ENCODE results near the gene LPAR1. TPM values are rescaled to one million over a fixed set of nuclear protein-coding genes. Genes with fewer than 3 reads are reported as not detected.
"Not testable (repeated sequence)": the region's sequence is repeated elsewhere in the genome, so short reads cannot be mapped to it uniquely, and the experiment has no call there.

LPAR1 gene
- total RNA-seq, 1 experiment from 2014 or later = 11.0 TPM

DNA sequence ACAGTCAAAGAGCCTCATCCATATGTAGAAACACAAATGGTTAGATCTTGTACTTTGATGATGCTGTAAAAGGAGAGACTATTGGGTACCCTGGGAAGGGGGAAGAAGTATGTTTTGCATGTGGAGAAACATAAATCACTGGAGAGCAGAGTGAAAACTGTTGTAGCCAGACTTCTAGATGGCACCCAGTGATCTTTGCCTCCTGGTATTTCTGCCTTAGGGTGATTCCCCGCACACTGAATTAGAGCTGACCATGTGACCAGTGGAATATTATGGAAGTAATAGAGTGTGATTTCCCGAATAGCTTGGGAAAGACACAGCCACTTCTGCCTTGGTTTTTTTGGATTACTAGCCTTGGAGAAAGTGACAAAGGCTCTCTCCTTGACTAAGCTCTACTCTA, 174.3 kb downstream of the LPAR1 start:
- Histone ChIP-seq H3K36me3 (ENCODE audit: control insufficient read depth, insufficient read depth, low read length) (no peaks in the 10 kb centered on the region), H3K4me3 (ENCODE audit: low read depth in 2 of 2, low read length in 2 of 2) (no peak overlapping the region), H3K9me3 (ENCODE audit: control insufficient read depth, insufficient read depth, low read depth, low read length) (no peaks in the 10 kb centered on the region), H3K27ac (ENCODE audit: low read length) (no peak overlapping the region), H3K27me3 (ENCODE audit: control insufficient read depth, insufficient read depth, low read length) (no peaks in the 10 kb centered on the region), H3K4me1 (ENCODE audit: control insufficient read depth, insufficient read depth, low read length) (no peaks in the 10 kb centered on the region)
- ChIA-PET CTCF (no interaction called here), POLR2A (no interaction called here)
- TF ChIP-seq POLR2AphosphoS5 (IDR thresholded peaks at IDR 0.05; ENCODE audit: low read depth, low read length) (no peak), SIN3A (IDR thresholded peaks at IDR 0.05; ENCODE audit: borderline replicate concordance, insufficient read depth, low read depth, low read length) (no peak), TCF7L2 (IDR thresholded peaks at IDR 0.05; ENCODE audit: low read depth, low read length) (no peak)
- TF ChIP-seq, protein P1, sequence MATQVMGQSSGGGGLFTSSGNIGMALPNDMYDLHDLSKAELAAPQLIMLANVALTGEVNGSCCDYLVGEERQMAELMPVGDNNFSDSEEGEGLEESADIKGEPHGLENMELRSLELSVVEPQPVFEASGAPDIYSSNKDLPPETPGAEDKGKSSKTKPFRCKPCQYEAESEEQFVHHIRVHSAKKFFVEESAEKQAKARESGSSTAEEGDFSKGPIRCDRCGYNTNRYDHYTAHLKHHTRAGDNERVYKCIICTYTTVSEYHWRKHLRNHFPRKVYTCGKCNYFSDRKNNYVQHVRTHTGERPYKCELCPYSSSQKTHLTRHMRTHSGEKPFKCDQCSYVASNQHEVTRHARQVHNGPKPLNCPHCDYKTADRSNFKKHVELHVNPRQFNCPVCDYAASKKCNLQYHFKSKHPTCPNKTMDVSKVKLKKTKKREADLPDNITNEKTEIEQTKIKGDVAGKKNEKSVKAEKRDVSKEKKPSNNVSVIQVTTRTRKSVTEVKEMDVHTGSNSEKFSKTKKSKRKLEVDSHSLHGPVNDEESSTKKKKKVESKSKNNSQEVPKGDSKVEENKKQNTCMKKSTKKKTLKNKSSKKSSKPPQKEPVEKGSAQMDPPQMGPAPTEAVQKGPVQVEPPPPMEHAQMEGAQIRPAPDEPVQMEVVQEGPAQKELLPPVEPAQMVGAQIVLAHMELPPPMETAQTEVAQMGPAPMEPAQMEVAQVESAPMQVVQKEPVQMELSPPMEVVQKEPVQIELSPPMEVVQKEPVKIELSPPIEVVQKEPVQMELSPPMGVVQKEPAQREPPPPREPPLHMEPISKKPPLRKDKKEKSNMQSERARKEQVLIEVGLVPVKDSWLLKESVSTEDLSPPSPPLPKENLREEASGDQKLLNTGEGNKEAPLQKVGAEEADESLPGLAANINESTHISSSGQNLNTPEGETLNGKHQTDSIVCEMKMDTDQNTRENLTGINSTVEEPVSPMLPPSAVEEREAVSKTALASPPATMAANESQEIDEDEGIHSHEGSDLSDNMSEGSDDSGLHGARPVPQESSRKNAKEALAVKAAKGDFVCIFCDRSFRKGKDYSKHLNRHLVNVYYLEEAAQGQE (IDR thresholded peaks at IDR 0.05; ENCODE audit: insufficient read depth in 1 of 2, low read depth in 2 of 2, low read length in 1 of 2) = no peak
- TF ChIP-seq, protein P2, sequence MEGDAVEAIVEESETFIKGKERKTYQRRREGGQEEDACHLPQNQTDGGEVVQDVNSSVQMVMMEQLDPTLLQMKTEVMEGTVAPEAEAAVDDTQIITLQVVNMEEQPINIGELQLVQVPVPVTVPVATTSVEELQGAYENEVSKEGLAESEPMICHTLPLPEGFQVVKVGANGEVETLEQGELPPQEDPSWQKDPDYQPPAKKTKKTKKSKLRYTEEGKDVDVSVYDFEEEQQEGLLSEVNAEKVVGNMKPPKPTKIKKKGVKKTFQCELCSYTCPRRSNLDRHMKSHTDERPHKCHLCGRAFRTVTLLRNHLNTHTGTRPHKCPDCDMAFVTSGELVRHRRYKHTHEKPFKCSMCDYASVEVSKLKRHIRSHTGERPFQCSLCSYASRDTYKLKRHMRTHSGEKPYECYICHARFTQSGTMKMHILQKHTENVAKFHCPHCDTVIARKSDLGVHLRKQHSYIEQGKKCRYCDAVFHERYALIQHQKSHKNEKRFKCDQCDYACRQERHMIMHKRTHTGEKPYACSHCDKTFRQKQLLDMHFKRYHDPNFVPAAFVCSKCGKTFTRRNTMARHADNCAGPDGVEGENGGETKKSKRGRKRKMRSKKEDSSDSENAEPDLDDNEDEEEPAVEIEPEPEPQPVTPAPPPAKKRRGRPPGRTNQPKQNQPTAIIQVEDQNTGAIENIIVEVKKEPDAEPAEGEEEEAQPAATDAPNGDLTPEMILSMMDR (IDR thresholded peaks at IDR 0.05) = no peak
- in situ Hi-C loops (cut with HindIII; ENCODE audit: low pct_unique_long_range_greater_than_20kb, low sequenced_read_pairs) (no loop called here), intact Hi-C loops (cut with micrococcal nuclease; ENCODE audit: unreplicated experiment) (no loop called here)
- no peak for ATAC-seq
- DNase-seq (ENCODE audit: low read depth, low spot score) = no peak
- no TSS peak for BruUV-seq (replicated peaks)

DNA sequence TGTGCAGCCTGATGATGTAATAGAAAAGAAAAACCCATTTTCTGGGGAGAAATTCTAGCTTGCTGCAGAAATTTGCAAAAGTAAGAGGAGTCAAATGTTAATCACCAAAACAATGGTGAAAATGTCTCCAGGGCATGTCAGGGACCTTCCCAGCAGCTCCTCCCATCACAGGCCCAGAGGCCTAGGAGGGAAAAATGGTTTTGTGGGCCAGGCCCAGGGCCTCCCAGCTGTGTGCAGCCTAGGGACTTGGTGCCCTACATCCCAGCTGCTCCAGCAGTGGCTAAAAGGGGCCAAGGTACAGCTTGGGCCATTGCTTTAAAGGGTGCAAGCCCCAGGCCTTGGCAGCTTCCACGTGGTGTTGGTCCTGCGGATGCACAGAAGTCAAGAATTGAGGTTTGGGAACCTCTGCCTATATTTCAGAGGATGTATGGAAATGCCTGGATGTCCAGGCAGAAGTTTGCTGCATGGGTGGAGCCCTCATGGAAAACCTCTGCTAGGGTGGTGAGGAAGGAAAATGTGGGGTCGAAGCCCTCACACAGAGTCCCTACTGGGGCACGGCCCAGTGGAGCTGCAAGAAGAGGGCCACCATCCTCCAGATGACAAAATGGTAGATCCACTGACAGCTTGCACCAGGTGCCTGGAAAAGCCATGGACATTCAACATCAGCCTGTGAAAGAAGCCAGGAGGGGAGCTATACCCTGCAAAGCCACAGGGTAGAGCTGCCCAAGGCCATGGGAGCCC, 176.7 kb downstream of the LPAR1 start:
- H3K27ac ChIP-seq (ENCODE audit: low read length); H3K4me3 ChIP-seq (ENCODE audit: low read depth in 2 of 2, low read length in 2 of 2); H3K4me1 ChIP-seq (ENCODE audit: control insufficient read depth, insufficient read depth, low read length); CTCF ChIA-PET; POLR2A ChIA-PET; intact Hi-C loops (cut with micrococcal nuclease; ENCODE audit: unreplicated experiment); H3K9me3 ChIP-seq (ENCODE audit: control insufficient read depth, insufficient read depth, low read depth, low read length); ATAC-seq; DNase-seq (ENCODE audit: low read depth, low spot score); BruUV-seq (replicated peaks); in situ Hi-C loops (cut with HindIII; ENCODE audit: low pct_unique_long_range_greater_than_20kb, low sequenced_read_pairs); H3K27me3 ChIP-seq (ENCODE audit: control insufficient read depth, insufficient read depth, low read length); H3K36me3 ChIP-seq (ENCODE audit: control insufficient read depth, insufficient read depth, low read length): not testable (repeated sequence)

DNA sequence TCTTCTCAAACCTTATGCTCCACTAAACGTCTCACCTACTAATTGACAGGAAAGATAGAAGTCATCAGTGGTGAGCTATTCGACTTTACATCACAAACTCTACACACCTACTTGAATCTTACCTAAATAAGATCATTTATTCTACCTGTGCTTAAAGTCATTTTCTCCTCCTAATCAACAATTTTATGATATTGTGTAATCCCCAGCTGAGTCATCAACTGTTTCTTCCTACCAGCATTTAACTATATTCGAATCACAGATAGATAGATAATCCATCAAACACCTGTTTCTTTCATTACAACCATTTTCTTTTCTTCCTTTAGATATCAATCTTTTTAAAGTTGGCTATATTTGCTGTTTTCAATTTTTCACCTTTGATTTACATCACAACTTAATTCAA, 181.5 kb downstream of the LPAR1 start:
- ChIA-PET POLR2A (no interaction called here), CTCF (no interaction called here)
- ATAC-seq (no peak), DNase-seq (ENCODE audit: low read depth, low spot score) (no peak)
- peaks cover 3% of the 10 kb centered on the region; the same call in 1 of the 2 replicates for H3K9me3 ChIP-seq (ENCODE audit: control insufficient read depth, insufficient read depth, low read depth, low read length)
- TF ChIP-seq SIN3A (IDR thresholded peaks at IDR 0.05; ENCODE audit: borderline replicate concordance, insufficient read depth, low read depth, low read length) (no peak), POLR2AphosphoS5 (IDR thresholded peaks at IDR 0.05; ENCODE audit: low read depth, low read length) (no peak), TCF7L2 (IDR thresholded peaks at IDR 0.05; ENCODE audit: low read depth, low read length) (no peak)
- TF ChIP-seq, protein P1 (IDR thresholded peaks at IDR 0.05; ENCODE audit: insufficient read depth in 1 of 2, low read depth in 2 of 2, low read length in 1 of 2) = no peak
- TF ChIP-seq, protein P2 (IDR thresholded peaks at IDR 0.05) = no peak
- H3K4me1 ChIP-seq (ENCODE audit: control insufficient read depth, insufficient read depth, low read length) = no peaks in the 10 kb centered on the region
- no TSS peak for BruUV-seq (replicated peaks)
- H3K36me3 ChIP-seq (ENCODE audit: control insufficient read depth, insufficient read depth, low read length) = no peaks in the 10 kb centered on the region
- intact Hi-C loops (cut with micrococcal nuclease; ENCODE audit: unreplicated experiment) (no loop called here), in situ Hi-C loops (cut with HindIII; ENCODE audit: low pct_unique_long_range_greater_than_20kb, low sequenced_read_pairs) (no loop called here)
- H3K27ac ChIP-seq (ENCODE audit: low read length) = no peak overlapping the region
- H3K4me3 ChIP-seq (ENCODE audit: low read depth in 2 of 2, low read length in 2 of 2) = no peak overlapping the region
- no peaks in the 10 kb centered on the region for H3K27me3 ChIP-seq (ENCODE audit: control insufficient read depth, insufficient read depth, low read length)

All from Panc1 (cell line).